ENCODE measurements around the gene PGAP6. TPM values are rescaled to one million over a fixed set of nuclear protein-coding genes. Genes with fewer than 3 reads are reported as not detected.

PGAP6 gene
- total RNA-seq, 1 donor from 2014 or later = 32.4 TPM

- intact Hi-C loops (cut with micrococcal nuclease) = no loop called here
Observed at GRCh38 chr16:368388-369158, 13.2 kb downstream of the PGAP6 start.

GRCh38 chr16:367333-367903 is 14.4 kb downstream of the PGAP6 start:
- intact Hi-C loops (cut with micrococcal nuclease) = no loop called here

GRCh38 chr16:366476-366875 is 15.3 kb downstream of the PGAP6 start:
- intact Hi-C loops (cut with micrococcal nuclease) = no loop called here

- intact Hi-C loops (cut with micrococcal nuclease) = no loop called here
Observed at GRCh38 chr16:364595-365491, 16.9 kb downstream of the PGAP6 start.

GRCh38 chr16:363766-364490 is 17.9 kb downstream of the PGAP6 start:
- intact Hi-C loops (cut with micrococcal nuclease) = no loop called here

- intact Hi-C loops (cut with micrococcal nuclease) = no loop called here
Observed at GRCh38 chr16:363110-363765, 18.5 kb downstream of the PGAP6 start.

GRCh38 chr16:362702-362999 is 19.1 kb downstream of the PGAP6 start:
- intact Hi-C loops (cut with micrococcal nuclease) = loop anchor here (1.0 kb wide), 3 partner anchors 245 to 297 kb away; no protein-coding TSS in a partner anchor

- intact Hi-C loops (cut with micrococcal nuclease) = loop anchor here (1.0 kb wide), 3 partner anchors 245 to 297 kb away; no protein-coding TSS in a partner anchor
Observed at GRCh38 chr16:361872-362701, 19.7 kb downstream of the PGAP6 start.

GRCh38 chr16:361341-361871 is 20.4 kb downstream of the PGAP6 start:
- intact Hi-C loops (cut with micrococcal nuclease) = no loop called here

- intact Hi-C loops (cut with micrococcal nuclease) = no loop called here
Observed at GRCh38 chr16:360698-361336, 21.0 kb downstream of the PGAP6 start.

GRCh38 chr16:359871-360697 is 21.7 kb downstream of the PGAP6 start:
- intact Hi-C loops (cut with micrococcal nuclease) = no loop called here

- intact Hi-C loops (cut with micrococcal nuclease) = no loop called here
Observed at GRCh38 chr16:359067-359763, 22.6 kb downstream of the PGAP6 start.

- intact Hi-C loops (cut with micrococcal nuclease) = no loop called here
Observed at GRCh38 chr16:356741-357140, 25.0 kb downstream of the PGAP6 start.

- intact Hi-C loops (cut with micrococcal nuclease) = no loop called here
Observed at GRCh38 chr16:354971-355461, 26.8 kb downstream of the PGAP6 start.

GRCh38 chr16:354291-354881 is 27.4 kb downstream of the PGAP6 start:
- intact Hi-C loops (cut with micrococcal nuclease) = no loop called here

- intact Hi-C loops (cut with micrococcal nuclease) = loop anchor here (1.0 to 2.0 kb wide), 2 partner anchors 29 to 48 kb away; partner anchors contain the start of gene DECR2
Observed at GRCh38 chr16:353404-354290, 28.1 kb downstream of the PGAP6 start.

Measured in T-helper 2 cell treated with Interferon-gamma antibody and Interleukin-4, amounts not matched to agents 100 ng/mL and 5 ng/mL, for 36 hours (primary cell).